Measurements from ENCODE around the gene RAB40B.

Gene RAB40B

GRCh38 chr17:82675476-82676245, 22.8 kb downstream of the RAB40B start:
- no peak for TF ChIP-seq CTCF (IDR thresholded peaks at IDR 0.05; ENCODE audit: low read depth, low read length)
- no peak overlapping the region for H3K4me3 ChIP-seq (ENCODE audit: low read depth, low read length)
- no peak for DNase-seq (ENCODE audit: low read depth, low spot score)
- in situ Hi-C loops (cut with HindIII; ENCODE audit: low sequenced_read_pairs), result no loop called here

- TF ChIP-seq CTCF (IDR thresholded peaks at IDR 0.05; ENCODE audit: low read depth, low read length), result no peak
- DNase-seq (ENCODE audit: low read depth, low spot score), result no peak
- in situ Hi-C loops (cut with HindIII; ENCODE audit: low sequenced_read_pairs), result no loop called here
- no peak overlapping the region for H3K4me3 ChIP-seq (ENCODE audit: low read depth, low read length)
Measured at GRCh38 chr17:82674656-82675475, 23.6 kb downstream of the RAB40B start.

- DNase-seq (ENCODE audit: low read depth, low spot score), result no peak
- no peak overlapping the region for H3K4me3 ChIP-seq (ENCODE audit: low read depth, low read length)
- TF ChIP-seq CTCF (IDR thresholded peaks at IDR 0.05; ENCODE audit: low read depth, low read length), result no peak
Measured at GRCh38 chr17:82670661-82671450, 27.6 kb downstream of the RAB40B start.

GRCh38 chr17:82668631-82669099, 29.8 kb downstream of the RAB40B start:
- TF ChIP-seq CTCF (IDR thresholded peaks at IDR 0.05; ENCODE audit: low read depth, low read length), result peak; percentile 54
- in situ Hi-C loops (cut with HindIII; ENCODE audit: low sequenced_read_pairs), result no loop called here
- DNase-seq (ENCODE audit: low read depth, low spot score), result peak; percentile 38
- no peak overlapping the region for H3K4me3 ChIP-seq (ENCODE audit: low read depth, low read length)

More at GRCh38 chr17:82670661-82671450, 27.6 kb downstream of the RAB40B start:
- in situ Hi-C loops (cut with HindIII; ENCODE audit: low sequenced_read_pairs), result no loop called here

GRCh38 chr17:82668024-82668630, 30.4 kb downstream of the RAB40B start:
- in situ Hi-C loops (cut with HindIII; ENCODE audit: low sequenced_read_pairs), result no loop called here
- no peak for TF ChIP-seq CTCF (IDR thresholded peaks at IDR 0.05; ENCODE audit: low read depth, low read length)
- no peak overlapping the region for H3K4me3 ChIP-seq (ENCODE audit: low read depth, low read length)
- DNase-seq (ENCODE audit: low read depth, low spot score), result no peak

GRCh38 chr17:82667668-82668000, 30.9 kb downstream of the RAB40B start:
- no peak overlapping the region for H3K4me3 ChIP-seq (ENCODE audit: low read depth, low read length)
- TF ChIP-seq CTCF (IDR thresholded peaks at IDR 0.05; ENCODE audit: low read depth, low read length), result no peak
- in situ Hi-C loops (cut with HindIII; ENCODE audit: low sequenced_read_pairs), result no loop called here
- DNase-seq (ENCODE audit: low read depth, low spot score), result no peak

Measured in astrocyte of the spinal cord (primary cell).